CD8-positive, alpha-beta memory T cell (primary cell): ENCODE measurements around the gene CTAGE6. TPM values are rescaled to one million over a fixed set of nuclear protein-coding genes. Genes with fewer than 3 reads are reported as not detected.
A peak's percentile ranks its signal among the peaks of the same experiment; 100 is the strongest.
"Not testable (repeated sequence)": the region's sequence is repeated elsewhere in the genome, so short reads cannot be mapped to it uniquely, and the experiment has no call there.

Experiments used
- CTCF ChIA-PET: fragments of 350-600 bp; sonication (Branson Sonifier 250); formaldehyde crosslinking; loops from one replicate; lab custom pipeline; 2021; ENCODE audit warnings: antibody characterized with exemption; lab: Charles Lee
- POLR2A ChIA-PET: fragments of 350-600 bp; sonication (Branson Sonifier 250); formaldehyde crosslinking; loops from one replicate; lab custom pipeline; 2021; ENCODE audit warnings: antibody characterized with exemption; lab: Charles Lee
- DNase-seq, 5 donors: peaks; one replicate each; pipeline versions ENCODE4 v3.0.0 to v3.0.0-alpha.2; 2020 to 2022; ENCODE audit warnings: mixed read lengths in 1 of 5
- H3K27ac ChIP-seq: one replicate; pipeline ENCODE4 v1.7.0; 2013; ENCODE audit warnings: low read depth, mild to moderate bottlenecking, low read length, moderate library complexity
- H3K27me3 ChIP-seq: 2 replicates; pipeline ENCODE4 v1.7.0; 2013; ENCODE audit warnings: low read length, mild to moderate bottlenecking; ENCODE audit not compliant: insufficient read depth, poor library complexity, severe bottlenecking
- H3K36me3 ChIP-seq: 2 replicates; pipeline ENCODE4 v1.7.0; 2013; ENCODE audit warnings: mild to moderate bottlenecking, low read length, moderate library complexity; ENCODE audit not compliant: insufficient read depth
- H3K4me1 ChIP-seq: 2 replicates; pipeline ENCODE4 v1.7.0; 2013; ENCODE audit warnings: mild to moderate bottlenecking, low read length, moderate library complexity; ENCODE audit not compliant: insufficient read depth
- H3K4me3 ChIP-seq: 2 replicates; pipeline ENCODE4 v1.7.0; 2013; ENCODE audit warnings: mild to moderate bottlenecking, low read length
- H3K9me3 ChIP-seq: 2 replicates; pipeline ENCODE4 v1.7.0; 2013; ENCODE audit warnings: mild to moderate bottlenecking, low read length
- H3K27ac Mint-ChIP-seq, 8 donors: one replicate each; pipeline ENCODE4 v1.8.0; 2020 to 2021; ENCODE audit warnings: mixed read lengths in 8 of 8, mild to moderate bottlenecking in 6 of 8, inconsistent platforms in 3 of 8, moderate library complexity in 3 of 8
- H3K27me3 Mint-ChIP-seq, 2 donors: one replicate each; pipeline ENCODE4 v1.8.0; 2020 to 2021; ENCODE audit warnings: mixed read lengths in 2 of 2, mild to moderate bottlenecking in 1 of 2, moderate library complexity in 1 of 2
- H3K36me3 Mint-ChIP-seq, 3 donors: one replicate each; pipeline ENCODE4 v1.8.0; 2020 to 2021; ENCODE audit warnings: mixed read lengths in 3 of 3, inconsistent platforms in 1 of 3, mild to moderate bottlenecking in 1 of 3
- H3K4me1 Mint-ChIP-seq, 3 donors: one replicate each; pipeline ENCODE4 v1.8.0; 2020 to 2021; ENCODE audit warnings: mixed read lengths in 3 of 3, inconsistent platforms in 1 of 3, mild to moderate bottlenecking in 1 of 3
- H3K4me3 Mint-ChIP-seq, 7 donors: one replicate each; pipeline ENCODE4 v1.8.0; 2020 to 2021; ENCODE audit warnings: mixed read lengths in 7 of 7, mild to moderate bottlenecking in 6 of 7, moderate library complexity in 4 of 7, inconsistent platforms in 2 of 7
- H3K9me3 Mint-ChIP-seq, 5 donors: one replicate each; pipeline ENCODE4 v1.8.0; 2020 to 2022; ENCODE audit warnings: mixed read lengths in 5 of 5, mild to moderate bottlenecking in 3 of 5, moderate library complexity in 2 of 5, inconsistent platforms in 1 of 5
- polyA plus RNA-seq: library from polyadenylated mRNA; unstranded; fragments of 300-500 nt; fragmentation: Illumina TruSeq; gene quantifications from one replicate; pipeline ENCODE4 v1.2.3, GENCODE V29; 2021
- total RNA-seq, 2 experiments: library from RNA; stranded (reverse); gene quantifications; one replicate each; pipeline ENCODE4 v1.2.3, GENCODE V29; 2021

CTAGE6 gene
- total and polyA plus RNA-seq, 3 experiments from 2014 or later, result 0.26 to 0.60 TPM; not detected in 1

DNA sequence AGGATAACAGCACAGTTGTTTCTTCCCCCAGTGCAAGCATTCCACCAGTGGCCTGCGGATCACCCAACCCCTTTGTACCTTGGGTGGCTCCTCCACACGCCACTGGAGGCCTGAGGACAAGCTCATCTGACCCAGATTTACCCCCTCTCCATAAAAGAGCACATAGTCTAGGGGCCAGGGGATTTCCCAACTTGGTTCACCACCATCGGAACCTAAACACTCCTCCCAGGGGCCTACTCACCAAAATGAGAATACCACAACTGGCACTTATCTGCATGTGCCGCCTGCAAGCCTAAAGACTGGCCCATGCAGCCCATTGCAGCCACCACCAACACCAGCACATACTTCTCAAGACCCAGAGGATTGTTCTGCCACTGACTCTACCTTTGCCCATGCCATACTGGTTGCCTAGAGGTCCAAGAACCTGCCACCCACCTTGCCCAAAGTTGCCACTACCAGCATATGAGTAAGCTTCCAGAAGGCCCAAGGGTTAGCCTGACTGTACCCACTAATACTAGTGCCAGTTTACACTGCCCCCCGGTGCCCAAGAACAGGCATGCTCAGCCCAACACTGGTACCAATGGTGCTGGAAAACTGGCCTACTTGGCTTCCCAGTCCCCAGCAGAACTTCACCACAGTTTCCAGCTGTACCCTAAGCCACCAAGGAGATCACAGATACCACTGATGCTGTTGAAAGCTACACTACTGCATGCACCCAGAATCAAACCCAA is 15.4 kb upstream of the CTAGE6 start:
- H3K4me3 ChIP-seq, H3K4me3 Mint-ChIP-seq, POLR2A ChIA-PET, H3K27me3 ChIP-seq, H3K36me3 ChIP-seq, H3K9me3 Mint-ChIP-seq, H3K4me1 ChIP-seq, H3K27ac Mint-ChIP-seq, H3K36me3 Mint-ChIP-seq, DNase-seq, CTCF ChIA-PET, H3K4me1 Mint-ChIP-seq, H3K27me3 Mint-ChIP-seq, H3K9me3 ChIP-seq, H3K27ac ChIP-seq: not testable (repeated sequence)

DNA sequence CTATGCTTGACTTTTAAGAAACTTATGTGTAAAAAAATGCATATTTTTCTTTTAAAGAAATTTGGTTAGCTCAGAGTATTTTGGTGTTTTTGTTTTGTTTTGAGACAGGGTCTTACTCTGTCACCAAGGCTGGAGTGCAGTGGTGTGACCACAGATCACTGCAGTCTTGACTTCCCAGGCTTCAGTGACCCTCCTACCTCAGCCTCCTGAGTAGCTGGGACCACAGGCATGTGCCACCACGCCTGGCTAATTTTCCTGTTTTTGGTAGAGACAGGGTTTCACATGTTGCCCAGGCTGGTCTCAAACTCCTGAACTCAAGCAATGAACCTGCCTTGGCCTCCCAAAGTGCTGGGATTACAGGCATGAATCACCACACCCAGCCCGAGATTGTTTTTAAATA is 10.0 kb upstream of the CTAGE6 start:
- DNase-seq, H3K9me3 ChIP-seq, H3K27ac Mint-ChIP-seq, H3K27me3 Mint-ChIP-seq, H3K4me1 ChIP-seq, H3K4me3 ChIP-seq, H3K27me3 ChIP-seq, POLR2A ChIA-PET, H3K27ac ChIP-seq, H3K4me1 Mint-ChIP-seq, H3K36me3 Mint-ChIP-seq, H3K9me3 Mint-ChIP-seq, H3K4me3 Mint-ChIP-seq, H3K36me3 ChIP-seq, CTCF ChIA-PET: not testable (repeated sequence)

DNA sequence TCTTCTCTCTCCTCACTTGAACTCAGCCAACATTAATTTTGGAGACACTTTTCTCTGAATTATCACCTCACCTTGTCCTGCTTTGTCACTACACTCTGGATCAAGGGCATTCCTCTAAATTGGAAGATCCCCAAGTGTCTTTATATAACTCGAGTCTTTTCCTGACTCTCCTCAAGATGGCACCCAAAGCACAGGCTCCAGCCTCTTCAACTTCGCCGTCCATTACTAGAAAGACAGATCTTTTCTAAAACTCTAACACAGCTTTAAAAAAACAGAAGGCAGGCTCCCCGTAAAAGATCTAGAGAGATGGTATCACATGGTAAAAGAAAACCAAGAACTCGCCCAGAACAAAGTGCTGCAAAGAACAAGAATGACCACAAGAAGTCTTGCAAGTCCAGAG is 8.2 kb upstream of the CTAGE6 start:
- CTCF ChIA-PET, result not testable (repeated sequence)

DNA sequence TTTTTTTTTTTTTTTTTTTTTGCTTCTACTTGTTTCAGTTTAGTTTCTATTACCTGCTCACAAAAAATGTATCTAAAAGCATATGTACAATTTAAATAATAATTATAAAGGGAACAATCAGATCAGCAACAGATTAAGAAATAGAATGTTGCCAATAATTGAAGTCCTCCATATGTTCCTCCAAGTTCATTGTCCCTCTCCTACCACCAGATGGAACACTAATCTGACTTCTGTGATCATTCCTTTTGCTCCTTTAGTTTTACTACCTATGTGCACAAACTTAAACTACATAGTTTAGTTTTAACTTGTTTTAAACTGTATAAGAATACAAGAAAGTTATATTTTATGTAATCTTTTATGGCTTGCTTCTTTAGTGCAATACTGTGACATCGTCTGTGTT is 5.6 kb upstream of the CTAGE6 start:
- H3K9me3 Mint-ChIP-seq, POLR2A ChIA-PET, DNase-seq, H3K27ac Mint-ChIP-seq, H3K4me1 Mint-ChIP-seq, H3K27ac ChIP-seq, H3K9me3 ChIP-seq, H3K36me3 ChIP-seq, H3K4me3 Mint-ChIP-seq, CTCF ChIA-PET, H3K27me3 ChIP-seq, H3K4me3 ChIP-seq, H3K4me1 ChIP-seq, H3K36me3 Mint-ChIP-seq, H3K27me3 Mint-ChIP-seq: not testable (repeated sequence)

More for the DNA sequence above, 8.2 kb upstream of the CTAGE6 start:
- H3K27ac Mint-ChIP-seq, H3K4me1 Mint-ChIP-seq, H3K9me3 ChIP-seq, H3K36me3 ChIP-seq, H3K4me3 ChIP-seq, H3K27me3 Mint-ChIP-seq, H3K9me3 Mint-ChIP-seq, H3K27ac ChIP-seq, H3K4me3 Mint-ChIP-seq, H3K36me3 Mint-ChIP-seq, DNase-seq, H3K27me3 ChIP-seq, H3K4me1 ChIP-seq, POLR2A ChIA-PET: not testable (repeated sequence)

DNA sequence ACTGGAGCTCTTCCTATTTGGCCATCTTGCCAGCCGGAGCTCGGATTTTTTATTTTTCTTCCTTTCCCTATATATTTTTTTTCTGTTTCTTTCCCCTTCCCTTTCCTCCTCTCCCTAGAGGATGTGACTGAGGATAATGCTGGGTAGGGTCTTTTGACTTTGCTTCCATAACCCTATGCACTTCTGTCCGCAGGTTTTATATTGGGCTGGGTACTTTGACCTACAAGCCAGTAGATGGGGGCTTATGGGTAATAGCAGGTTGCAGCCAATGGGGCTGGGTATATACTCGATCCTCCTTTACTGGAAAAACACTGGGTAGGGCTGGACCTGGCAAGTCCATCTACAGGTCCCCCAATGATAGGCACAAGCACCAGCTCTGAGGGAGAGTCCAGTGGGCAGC is 12.2 kb downstream of the CTAGE6 start:
- H3K9me3 ChIP-seq, DNase-seq, H3K27ac Mint-ChIP-seq, H3K4me3 Mint-ChIP-seq, POLR2A ChIA-PET, H3K9me3 Mint-ChIP-seq, H3K27me3 Mint-ChIP-seq, H3K4me1 ChIP-seq, H3K36me3 Mint-ChIP-seq, H3K27me3 ChIP-seq, H3K36me3 ChIP-seq, H3K27ac ChIP-seq, H3K4me3 ChIP-seq, CTCF ChIA-PET, H3K4me1 Mint-ChIP-seq: not testable (repeated sequence)

DNA sequence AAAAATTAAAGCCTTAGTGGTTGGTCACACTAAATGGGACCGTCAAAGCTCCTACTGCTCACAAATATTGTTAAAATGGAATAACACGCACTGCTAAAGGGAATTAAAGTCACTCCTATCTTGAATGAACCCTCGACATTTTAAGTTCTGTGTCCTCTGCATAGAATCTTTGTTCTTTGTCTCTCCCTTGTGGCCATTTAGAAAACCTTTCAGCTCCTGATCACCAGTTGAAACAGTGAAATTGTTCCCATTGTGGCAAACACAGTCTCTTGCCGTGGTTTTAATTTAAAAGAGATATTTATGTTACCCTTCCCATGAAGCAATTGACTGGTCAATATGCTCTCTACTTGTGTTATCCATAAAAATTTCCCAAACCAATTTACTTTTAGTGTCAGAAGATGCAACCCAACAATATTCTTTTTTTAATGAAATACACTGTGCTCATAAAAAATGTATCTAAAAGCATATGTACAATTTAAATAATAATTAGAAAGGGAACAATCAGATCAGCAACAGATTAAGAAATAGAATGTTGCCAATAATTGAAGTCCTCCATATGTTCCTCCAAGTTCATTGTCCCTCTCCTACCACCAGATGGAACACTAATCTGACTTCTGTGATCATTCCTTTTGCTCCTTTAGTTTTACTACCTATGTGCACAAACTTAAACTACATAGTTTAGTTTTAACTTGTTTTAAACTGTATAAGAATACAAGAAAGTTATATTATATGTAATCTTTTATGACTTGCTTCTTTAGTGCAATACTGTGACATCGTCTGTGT is 20.3 kb downstream of the CTAGE6 start:
- H3K4me1 Mint-ChIP-seq, POLR2A ChIA-PET, H3K4me3 Mint-ChIP-seq, H3K36me3 ChIP-seq, H3K27ac ChIP-seq, H3K4me3 ChIP-seq, H3K4me1 ChIP-seq, H3K9me3 Mint-ChIP-seq, H3K36me3 Mint-ChIP-seq, H3K9me3 ChIP-seq, H3K27me3 ChIP-seq, H3K27me3 Mint-ChIP-seq: not testable (repeated sequence)
- DNase-seq, result peak in 2 of 5 donors; percentile 34 to 46
- peak overlapping the region in 1 of 8 donors; percentile 18 for H3K27ac Mint-ChIP-seq
- CTCF ChIA-PET, result interaction anchor here (1.6 to 2.2 kb wide), 3 partner anchors 9 to 391 kb away, joined by 5 to 7 read pairs (median 5); no protein-coding TSS in a partner anchor

DNA sequence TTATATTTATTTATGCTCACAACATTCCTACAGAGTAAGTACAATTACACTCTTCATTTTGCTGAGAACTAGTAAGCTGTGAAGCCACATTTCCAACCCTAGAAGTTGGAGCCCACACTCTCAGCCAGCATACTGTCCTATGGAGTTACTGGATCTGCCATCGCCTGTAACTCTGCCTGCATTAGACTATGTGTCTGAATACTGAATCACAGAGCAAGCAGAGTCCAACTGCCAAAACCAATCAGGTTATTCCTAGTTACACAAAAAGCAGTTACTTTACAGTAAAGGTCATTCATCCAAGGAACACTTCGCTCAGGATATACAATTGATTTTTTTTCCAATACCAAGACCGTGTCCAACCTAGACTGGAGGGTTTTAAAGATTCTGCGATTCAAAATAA is 21.5 kb downstream of the CTAGE6 start:
- H3K9me3 Mint-ChIP-seq, result no peaks in the 10 kb centered on the region
- no peaks in the 10 kb centered on the region for H3K27me3 ChIP-seq
- ChIA-PET POLR2A (no interaction called here), CTCF (interaction anchor here (1.6 to 2.2 kb wide), 3 partner anchors 7 to 392 kb away, joined by 5 to 7 read pairs (median 5); no protein-coding TSS in a partner anchor)
- H3K4me1 ChIP-seq, result no peaks in the 10 kb centered on the region
- peaks cover 0 to 3% (median 2%) of the 10 kb centered on the region in 3 donors for H3K36me3 Mint-ChIP-seq
- no peaks in the 10 kb centered on the region for H3K36me3 ChIP-seq
- H3K4me3 Mint-ChIP-seq, result no peak overlapping the region
- H3K4me3 ChIP-seq, result no peak overlapping the region
- H3K27me3 Mint-ChIP-seq, result no peaks in the 10 kb centered on the region
- H3K27ac Mint-ChIP-seq, result no peak overlapping the region
- no peaks in the 10 kb centered on the region for H3K9me3 ChIP-seq
- no peak overlapping the region for H3K27ac ChIP-seq
- no peak for DNase-seq
- H3K4me1 Mint-ChIP-seq, result peaks cover 5 to 6% (median 5%) of the 10 kb centered on the region in 3 donors

DNA sequence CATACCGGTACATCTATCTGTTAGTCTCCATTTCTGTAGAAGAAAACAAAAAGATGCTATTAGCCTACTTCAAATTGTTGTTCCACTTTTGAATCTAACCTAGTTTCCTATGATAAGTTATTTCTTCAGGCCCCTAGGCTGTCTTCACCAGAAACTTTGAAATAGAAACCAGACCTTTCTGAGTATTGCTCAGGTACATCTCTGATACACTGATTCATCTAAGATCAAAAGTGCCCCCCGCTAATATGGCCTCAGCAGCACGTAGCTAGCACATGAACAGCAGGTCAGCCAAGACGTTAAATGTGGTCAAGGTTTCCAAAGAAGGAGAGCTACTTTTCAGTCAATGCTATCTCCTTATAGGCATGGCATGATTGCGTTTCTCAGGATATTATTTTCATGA is 23.6 kb downstream of the CTAGE6 start:
- Histone ChIP-seq H3K4me3 (no peak overlapping the region), H3K4me1 (no peaks in the 10 kb centered on the region), H3K9me3 (no peaks in the 10 kb centered on the region), H3K36me3 (peaks cover 3% of the 10 kb centered on the region), H3K27ac (no peak overlapping the region), H3K27me3 (no peaks in the 10 kb centered on the region)
- H3K36me3 Mint-ChIP-seq, result peaks cover 6 to 21% (median 11%) of the 10 kb centered on the region in 3 donors
- CTCF ChIA-PET, result no interaction called here
- no peak overlapping the region for H3K4me3 Mint-ChIP-seq
- no peaks in the 10 kb centered on the region for H3K27me3 Mint-ChIP-seq
- H3K4me1 Mint-ChIP-seq, result peaks cover 5 to 6% (median 5%) of the 10 kb centered on the region in 3 donors
- POLR2A ChIA-PET, result no interaction called here
- no peak for DNase-seq
- peak overlapping the region in 1 of 8 donors; percentile 68 for H3K27ac Mint-ChIP-seq
- no peaks in the 10 kb centered on the region for H3K9me3 Mint-ChIP-seq
